ENCODE results near the gene HIVEP1.

DNA sequence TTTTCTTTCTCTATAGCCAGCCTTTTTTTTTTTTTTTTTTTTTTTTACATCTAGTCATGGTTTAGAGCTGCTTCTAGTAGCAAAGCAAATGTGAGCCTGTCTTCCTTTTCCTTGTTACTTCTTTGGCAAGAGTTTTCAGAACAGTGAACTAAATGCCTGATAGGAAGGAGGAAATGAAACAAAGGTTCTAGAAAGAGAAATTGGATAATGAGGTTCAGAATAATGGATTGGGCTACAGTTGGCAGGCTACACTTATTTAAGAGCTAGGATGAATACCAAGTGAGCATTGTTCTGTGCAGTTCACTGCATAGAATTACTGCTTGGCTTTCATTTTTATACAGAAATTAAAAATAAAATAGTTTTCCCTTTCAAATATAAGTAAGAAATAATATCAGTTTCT lies 78.6 kb downstream of the HIVEP1 start:
- TF ChIP-seq POLR2A (IDR thresholded peaks at IDR 0.05; ENCODE audit: low read depth, low read length) = no peak
- no peak for TF ChIP-seq POLR2AphosphoS5 (IDR thresholded peaks at IDR 0.05; ENCODE audit: low read depth, low read length)
- TF ChIP-seq TAF1 (IDR thresholded peaks at IDR 0.05; ENCODE audit: borderline replicate concordance, low read depth, low read length) = no peak

All from GM12892 (cell line).